NCI-H510A treated with DMSO at 0.1 percent for 48 hours (cell line): ENCODE measurements around the gene NCL.

Source experiments
- DNase-seq: peaks from one replicate; lab custom pipeline; 2025; lab: John Stamatoyannopoulos, UW

The NCL gene

GRCh38 chr2:231463698-231464575 is at the start of gene NCL:
Gene NCL, minus strand, starts transcription at chr2:231464484. Its CDS starts 131 bp downstream, at chr2:231464353.
- peak; percentile 94 for DNase-seq

- no peak for DNase-seq
These were observed 49.5 kb upstream of the NCL start for GRCh38 chr2:231513746-231514224.

GRCh38 chr2:231512222-231512621 is 47.9 kb upstream of the NCL start:
- no peak for DNase-seq

- no peak for DNase-seq
These were observed 39.5 kb upstream of the NCL start for GRCh38 chr2:231503766-231504165.

- DNase-seq, result no peak
These were observed 38.3 kb upstream of the NCL start for GRCh38 chr2:231502596-231502995.

- DNase-seq, result no peak
These were observed 33.4 kb upstream of the NCL start for GRCh38 chr2:231497651-231498050.

GRCh38 chr2:231494669-231495068 is 30.4 kb upstream of the NCL start:
- DNase-seq, result no peak

- no peak for DNase-seq
These were observed 26.5 kb upstream of the NCL start for GRCh38 chr2:231490801-231491200.

GRCh38 chr2:231489990-231490389 is 25.7 kb upstream of the NCL start:
- no peak for DNase-seq

GRCh38 chr2:231488331-231488730 is 24.0 kb upstream of the NCL start:
- no peak for DNase-seq

- DNase-seq, result no peak
These were observed 22.7 kb upstream of the NCL start for GRCh38 chr2:231486851-231487596.

- DNase-seq, result no peak
These were observed 19.4 kb upstream of the NCL start for GRCh38 chr2:231483398-231484329.

- peak; percentile 72 for DNase-seq
These were observed 18.6 kb upstream of the NCL start for GRCh38 chr2:231482806-231483391.

- DNase-seq, result no peak
These were observed 16.5 kb upstream of the NCL start for GRCh38 chr2:231480781-231481180.

GRCh38 chr2:231479455-231479854 is 15.2 kb upstream of the NCL start:
- no peak for DNase-seq

GRCh38 chr2:231476920-231477319 is 12.6 kb upstream of the NCL start:
- DNase-seq, result no peak

- no peak for DNase-seq
These were observed 11.7 kb upstream of the NCL start for GRCh38 chr2:231475965-231476364.

GRCh38 chr2:231472816-231473215 is 8.5 kb upstream of the NCL start:
- DNase-seq, result no peak

- DNase-seq, result no peak
These were observed 6.1 kb upstream of the NCL start for GRCh38 chr2:231470246-231470900.

- DNase-seq, result no peak
These were observed 5.3 kb upstream of the NCL start for GRCh38 chr2:231469583-231469950.
